ENCODE results near the gene FLT1.
A peak's percentile ranks its signal among the peaks of the same experiment; 100 is the strongest.

FLT1 gene, protein sequence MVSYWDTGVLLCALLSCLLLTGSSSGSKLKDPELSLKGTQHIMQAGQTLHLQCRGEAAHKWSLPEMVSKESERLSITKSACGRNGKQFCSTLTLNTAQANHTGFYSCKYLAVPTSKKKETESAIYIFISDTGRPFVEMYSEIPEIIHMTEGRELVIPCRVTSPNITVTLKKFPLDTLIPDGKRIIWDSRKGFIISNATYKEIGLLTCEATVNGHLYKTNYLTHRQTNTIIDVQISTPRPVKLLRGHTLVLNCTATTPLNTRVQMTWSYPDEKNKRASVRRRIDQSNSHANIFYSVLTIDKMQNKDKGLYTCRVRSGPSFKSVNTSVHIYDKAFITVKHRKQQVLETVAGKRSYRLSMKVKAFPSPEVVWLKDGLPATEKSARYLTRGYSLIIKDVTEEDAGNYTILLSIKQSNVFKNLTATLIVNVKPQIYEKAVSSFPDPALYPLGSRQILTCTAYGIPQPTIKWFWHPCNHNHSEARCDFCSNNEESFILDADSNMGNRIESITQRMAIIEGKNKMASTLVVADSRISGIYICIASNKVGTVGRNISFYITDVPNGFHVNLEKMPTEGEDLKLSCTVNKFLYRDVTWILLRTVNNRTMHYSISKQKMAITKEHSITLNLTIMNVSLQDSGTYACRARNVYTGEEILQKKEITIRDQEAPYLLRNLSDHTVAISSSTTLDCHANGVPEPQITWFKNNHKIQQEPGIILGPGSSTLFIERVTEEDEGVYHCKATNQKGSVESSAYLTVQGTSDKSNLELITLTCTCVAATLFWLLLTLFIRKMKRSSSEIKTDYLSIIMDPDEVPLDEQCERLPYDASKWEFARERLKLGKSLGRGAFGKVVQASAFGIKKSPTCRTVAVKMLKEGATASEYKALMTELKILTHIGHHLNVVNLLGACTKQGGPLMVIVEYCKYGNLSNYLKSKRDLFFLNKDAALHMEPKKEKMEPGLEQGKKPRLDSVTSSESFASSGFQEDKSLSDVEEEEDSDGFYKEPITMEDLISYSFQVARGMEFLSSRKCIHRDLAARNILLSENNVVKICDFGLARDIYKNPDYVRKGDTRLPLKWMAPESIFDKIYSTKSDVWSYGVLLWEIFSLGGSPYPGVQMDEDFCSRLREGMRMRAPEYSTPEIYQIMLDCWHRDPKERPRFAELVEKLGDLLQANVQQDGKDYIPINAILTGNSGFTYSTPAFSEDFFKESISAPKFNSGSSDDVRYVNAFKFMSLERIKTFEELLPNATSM (N-terminal part only)
- total RNA-seq, result 86.1 to 262 (median 136) reads per million in 17 experiments

DNA sequence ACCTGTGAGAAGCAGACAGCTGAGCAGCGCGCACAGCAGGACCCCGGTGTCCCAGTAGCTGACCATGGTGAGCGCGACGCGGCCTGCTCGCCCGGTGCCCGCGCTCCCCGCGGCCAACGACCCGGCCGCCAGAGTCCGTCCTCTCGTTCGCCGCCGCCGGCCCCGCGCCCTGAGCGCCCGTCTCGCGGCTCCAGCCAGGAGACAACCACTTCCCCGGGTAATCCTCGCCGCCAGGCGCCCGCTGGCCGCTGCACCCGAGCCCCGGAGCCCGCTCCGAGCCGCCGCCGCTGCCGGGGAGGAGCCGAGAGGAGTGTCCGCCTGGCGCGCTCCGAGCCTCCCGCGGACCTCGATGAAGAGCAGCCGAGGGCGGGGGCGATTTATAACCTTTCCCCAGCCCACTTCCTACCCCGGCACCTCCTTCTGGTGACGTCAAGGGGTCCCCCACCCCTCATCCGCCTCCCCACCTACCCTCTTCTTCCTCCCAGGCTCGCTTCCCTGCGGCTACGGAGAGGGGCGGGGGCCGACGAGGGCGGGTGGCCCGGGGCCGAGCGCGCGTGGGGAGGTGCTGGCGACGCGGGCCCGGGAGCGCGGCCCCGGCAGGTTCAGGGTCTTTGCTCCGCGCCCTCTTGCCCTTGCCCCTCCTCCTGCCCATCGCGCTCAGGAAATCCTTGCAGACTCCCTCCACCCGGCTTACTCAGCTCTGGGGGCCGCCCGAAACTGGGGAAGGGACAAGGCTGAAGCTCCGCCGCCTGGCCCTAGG, at the start of gene FLT1:
TSS of gene FLT1 (minus strand) at position 351 of the 760 bp plus-strand sequence. CDS start at position 66, 285 bp downstream.
- DNase-seq, result peak; percentile 60 to 78 (median 72)

DNA sequence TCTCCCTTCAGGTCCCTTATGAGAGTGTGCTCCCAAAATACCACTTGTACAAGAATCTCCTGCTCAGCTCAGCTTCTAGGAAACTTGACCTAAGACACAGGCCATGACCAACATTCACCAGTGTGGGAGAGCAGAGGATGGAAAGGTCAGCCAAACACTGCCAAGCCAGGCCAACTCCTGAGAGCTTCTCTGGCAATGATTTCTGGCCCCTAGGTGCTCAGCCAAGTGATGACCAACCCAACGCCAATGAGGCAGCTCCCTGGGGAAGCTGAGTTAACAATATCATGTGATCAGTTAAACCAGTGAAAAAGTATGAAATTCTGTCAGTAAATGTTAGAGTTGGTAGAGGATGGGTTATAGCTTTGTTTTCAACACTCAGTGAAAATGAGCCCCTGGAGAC, 49.1 kb upstream of the FLT1 start:
- no peak for DNase-seq

DNA sequence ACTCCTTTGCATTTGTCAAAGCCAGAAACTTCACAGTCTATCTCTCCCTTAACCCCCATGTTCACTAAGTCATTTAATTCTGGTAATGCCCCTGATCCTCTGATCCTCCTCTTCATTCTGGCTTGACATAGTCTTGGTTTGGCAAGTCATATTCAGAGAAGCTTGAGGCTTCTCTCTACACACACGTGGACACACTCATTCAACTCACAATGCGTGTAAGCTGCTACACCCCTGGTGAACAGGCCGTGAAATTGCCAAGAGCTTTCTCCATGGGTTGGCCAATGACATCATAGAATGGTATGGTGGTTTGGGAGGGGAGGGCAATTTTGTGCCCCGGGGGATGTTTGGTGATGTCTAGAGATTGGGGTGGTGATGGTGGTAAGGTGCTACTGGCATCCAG, 47.9 kb upstream of the FLT1 start:
- DNase-seq, result no peak

DNA sequence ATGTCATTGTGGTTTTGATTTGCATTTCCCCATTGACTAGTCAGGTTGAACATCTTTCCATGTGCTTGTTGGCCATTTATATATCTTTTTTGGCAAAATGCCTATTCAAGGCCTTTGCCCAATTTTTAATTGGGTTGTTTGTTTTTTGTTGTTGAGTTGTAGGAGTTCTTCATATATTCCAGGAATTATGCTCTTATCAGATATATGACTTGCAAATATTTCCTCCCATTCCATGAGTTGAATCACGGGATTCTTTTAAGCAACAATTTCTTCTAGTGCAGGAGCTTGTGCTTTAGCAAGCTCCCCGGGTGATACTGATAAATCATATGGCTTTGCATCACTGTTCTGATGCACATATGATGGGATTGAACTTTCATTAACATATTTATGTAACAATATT, 47.0 kb upstream of the FLT1 start:
- no peak for DNase-seq

DNA sequence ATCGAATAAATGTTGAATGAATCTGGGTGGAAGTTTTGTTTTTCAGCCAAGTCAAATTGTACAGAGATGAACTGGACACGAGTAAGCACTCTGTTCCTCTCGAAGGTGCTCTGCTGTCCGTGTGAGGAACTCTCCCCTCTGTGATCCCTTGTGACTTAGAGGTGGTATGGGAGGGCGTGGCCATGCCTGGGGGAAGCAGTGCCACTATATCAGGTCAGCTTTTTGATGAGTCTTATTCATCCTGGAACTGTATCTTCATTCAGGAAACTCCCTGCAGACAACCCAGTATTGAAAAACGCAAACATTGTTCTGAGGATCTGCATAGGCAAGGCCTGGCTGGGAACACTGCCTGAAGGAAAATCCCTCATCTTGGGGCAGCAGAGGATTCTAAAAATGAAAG, 45.7 kb upstream of the FLT1 start:
- DNase-seq, result no peak

DNA sequence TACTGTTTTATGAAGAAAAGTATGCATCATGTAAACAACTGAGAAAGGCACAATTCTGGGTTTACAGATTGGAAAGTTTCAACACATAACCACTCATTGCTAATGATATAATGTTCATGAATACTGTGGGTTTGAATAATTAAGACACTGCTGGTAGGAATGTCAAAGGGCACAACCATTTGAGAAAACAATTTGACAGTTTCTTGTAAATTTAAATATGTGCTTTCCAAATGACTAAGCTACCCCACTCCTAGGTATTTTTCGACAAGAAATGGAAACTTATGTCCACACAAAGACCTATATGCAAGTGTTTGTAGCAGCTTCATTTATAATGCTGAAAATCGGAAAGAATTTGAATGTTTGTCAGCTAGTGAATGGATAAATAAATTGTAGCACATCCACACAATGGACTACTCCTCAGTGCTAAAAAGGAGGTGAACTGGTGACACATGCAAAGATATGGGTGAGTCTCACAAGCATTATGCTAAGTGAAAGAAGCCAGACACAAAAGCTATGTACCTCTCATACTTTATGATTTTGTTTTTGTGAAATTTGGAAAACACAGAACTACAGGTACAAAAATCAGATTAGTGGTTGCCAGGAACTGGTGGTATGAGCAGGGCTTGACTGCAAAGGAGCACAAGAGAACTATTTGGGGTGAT, 44.8 kb upstream of the FLT1 start:
- DNase-seq, result no peak

DNA sequence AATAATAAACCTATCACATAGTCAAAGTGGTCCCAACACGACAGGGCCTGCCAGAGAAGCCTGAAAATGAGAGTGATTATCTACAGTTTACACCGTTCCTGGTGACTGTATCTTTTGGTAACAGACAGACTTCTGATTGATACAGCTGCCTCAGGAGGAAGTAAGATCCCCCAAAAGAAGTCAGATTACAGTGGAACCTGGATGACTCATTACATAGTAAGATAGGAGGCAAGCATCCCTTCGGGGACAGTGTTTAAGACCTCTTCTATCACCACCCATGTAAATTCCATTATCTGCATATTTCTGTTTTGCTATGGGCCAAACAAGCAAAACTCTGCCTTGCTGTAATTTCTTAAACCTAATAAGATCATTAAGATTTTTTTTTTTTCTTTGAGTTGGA, 44.0 kb upstream of the FLT1 start:
- no peak for DNase-seq

DNA sequence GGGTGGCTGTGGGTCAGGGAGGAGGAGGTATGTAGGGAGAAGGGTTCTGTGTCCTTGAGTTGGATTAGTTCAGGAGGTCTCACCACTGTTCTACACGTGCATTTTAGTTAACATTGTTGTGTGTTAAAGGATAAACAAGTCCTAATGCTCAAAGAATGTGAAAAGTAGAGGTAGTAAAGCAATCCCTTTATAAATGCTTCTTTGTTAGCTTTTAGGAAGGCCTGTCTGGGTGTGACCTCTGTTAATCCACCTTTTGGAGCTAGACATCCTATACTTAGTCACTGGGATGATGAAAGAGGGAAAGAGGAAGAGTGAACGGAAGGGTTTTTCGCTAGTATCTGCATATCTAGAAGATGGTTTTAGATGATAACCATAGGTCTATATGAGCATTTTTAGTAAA, 42.2 kb upstream of the FLT1 start:
- peak in 2 of 4 experiments; percentile 37 to 43 for DNase-seq

DNA sequence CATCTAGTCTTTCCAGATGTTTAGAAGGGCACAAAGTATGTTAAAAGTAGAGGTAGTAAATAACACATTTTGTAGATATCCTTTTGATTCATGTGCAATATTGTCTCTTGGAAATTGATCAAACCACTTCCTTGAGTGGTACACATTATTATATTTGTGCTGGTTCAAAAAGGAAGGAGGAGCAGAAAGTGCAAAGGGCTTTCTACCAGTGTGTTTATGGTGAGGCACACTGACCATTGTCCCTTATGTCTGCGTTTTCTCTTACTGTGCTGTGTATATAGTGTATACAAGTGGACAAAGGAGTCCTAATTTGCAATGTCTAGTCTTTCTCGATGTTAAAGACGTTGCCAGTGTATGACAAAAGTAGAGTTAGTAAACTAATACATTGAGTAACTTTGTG, 41.4 kb upstream of the FLT1 start:
- no peak for DNase-seq

DNA sequence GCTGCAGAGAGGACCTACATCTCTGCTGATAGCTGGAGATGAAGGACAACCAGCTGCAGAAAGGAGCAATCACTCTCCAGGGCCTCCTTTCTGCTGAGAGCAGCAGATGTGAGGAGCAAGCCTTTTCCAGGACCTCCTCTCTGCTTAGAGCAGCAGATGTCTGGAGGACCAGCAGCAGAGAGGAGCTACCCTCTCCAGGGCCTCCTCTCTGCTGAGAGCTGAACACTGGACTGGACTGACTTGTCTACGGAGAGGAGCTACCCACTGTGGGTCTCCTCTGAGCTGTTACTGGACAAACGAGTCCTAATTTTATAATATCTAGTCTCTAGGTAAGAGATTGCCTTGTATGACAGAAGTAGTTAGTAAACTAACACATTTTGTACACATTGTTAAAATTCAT, 40.8 kb upstream of the FLT1 start:
- DNase-seq, result no peak

DNA sequence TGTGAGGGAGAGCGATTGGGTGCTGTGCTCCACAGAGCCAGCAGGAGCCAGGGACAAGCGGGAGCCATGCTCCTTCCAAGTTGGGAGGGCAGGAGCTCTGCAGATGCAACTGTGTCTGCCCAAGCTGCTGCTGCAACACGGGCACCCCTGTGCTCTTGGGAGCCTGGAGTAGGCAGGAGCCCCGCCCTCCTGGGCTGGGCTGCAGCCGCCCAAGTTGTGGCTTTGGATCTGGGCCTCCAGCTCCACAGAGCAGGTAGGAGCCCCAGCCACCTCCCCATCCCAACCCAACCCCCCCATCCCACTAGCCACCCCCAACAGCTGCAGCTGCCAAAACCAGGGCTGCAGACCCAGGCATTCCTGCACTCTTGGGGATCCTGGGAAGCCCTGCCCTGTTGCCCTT, 39.9 kb upstream of the FLT1 start:
- DNase-seq, result no peak

DNA sequence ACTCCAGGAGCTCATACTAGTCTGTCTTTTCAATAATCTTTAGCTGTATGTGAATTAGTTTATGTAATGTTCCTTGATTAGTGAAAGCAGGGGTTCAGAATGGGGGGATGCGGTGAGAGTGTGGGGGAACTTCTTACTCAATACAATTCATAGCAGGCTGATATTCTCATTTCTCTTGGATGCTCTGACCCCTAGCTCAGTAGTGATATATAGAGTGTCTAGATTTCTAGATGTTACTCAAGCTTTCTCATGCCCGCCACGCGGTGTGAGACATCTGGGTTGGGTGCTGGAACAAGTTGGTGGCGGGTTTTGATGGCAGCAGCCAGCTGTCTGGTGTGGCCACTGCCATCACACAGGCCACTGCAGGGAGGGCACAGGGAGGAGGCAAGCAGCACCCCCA, 39.3 kb upstream of the FLT1 start:
- DNase-seq, result no peak

DNA sequence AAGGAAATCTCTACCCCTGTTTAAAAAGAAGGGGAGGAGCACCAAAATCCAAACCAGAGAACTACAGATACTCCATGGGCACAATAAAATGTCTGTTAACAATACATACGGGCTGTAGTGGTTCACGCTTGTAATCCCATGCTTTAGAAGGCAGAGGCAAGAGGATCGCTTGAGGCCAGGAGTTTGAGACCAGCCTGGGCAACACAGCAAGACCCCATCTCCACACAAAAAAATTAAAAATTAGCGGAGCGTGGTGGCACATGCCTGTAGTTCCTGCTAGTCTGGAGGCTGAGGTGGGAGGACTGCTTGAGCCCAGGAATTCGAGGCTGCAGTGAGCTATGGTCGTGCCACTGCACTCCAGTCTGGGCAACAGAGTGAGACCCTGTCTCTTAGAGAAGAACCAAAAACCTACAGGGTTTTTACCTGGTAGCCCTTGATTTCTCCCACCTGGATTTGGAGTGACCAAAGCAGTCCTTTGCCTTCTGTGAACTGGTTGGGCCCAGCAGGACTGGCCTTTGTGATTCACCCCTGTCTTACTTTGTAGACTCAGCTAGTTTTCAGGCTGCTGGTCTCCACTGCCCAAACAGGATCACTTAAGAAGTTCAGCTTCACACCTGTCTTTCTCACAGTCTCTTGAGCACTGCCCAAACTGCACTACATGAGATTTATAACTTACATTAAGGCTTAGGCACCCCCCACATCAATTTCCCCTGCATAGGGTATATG, 38.7 kb upstream of the FLT1 start:
- no peak for DNase-seq

DNA sequence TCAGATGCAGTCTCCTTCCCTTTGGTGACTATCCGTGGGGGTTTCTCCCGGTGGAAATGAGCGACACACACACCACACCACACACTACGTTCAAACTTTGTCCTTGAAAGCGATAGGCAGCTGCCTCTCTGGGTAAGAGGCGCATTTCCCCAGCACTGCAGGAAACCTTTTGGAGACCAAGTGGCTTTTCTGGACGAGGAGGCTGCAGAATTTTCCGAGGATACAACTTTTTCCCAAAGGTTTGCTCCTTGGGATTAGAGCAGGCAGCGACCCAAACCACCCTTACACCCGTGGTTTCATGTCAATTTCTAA, 38.2 kb upstream of the FLT1 start:
- DNase-seq, result peak in 1 of 4 experiments; percentile 19

DNA sequence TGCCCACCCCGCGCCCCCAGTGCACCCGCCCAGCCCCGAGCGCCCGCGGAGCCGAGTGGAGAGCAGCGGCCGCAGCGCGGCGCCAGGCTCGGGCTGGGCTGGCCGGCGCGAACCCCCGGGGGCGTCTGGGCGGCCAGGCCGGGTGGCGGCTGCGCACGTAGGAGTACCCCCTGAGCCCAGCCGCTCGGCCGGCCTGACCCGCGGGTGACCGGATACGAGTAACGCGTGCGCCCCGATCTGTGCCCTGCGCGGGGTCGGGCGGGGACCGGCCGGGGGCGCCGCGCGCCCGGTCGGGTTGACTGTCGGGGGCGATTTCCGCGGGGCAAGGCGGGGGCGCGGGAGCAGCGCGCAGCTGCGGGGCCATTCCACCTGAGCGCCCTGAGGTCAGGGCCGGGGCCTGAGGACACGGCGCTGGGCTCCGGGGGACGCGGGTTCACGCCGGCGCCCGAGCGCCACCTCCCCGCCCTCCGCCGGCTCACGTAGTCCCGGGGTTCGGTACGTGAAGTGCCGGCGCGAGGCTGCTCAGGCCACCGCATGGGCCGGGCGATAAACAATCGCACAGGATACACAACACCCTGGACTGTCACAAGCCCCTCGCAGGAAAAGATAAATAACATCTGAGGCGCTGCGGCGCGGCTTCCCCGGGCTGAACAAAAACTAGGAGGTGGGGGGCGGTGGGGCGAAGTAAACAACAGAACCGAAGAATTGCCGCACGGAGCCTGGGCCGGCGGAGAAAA, 37.6 kb upstream of the FLT1 start:
- DNase-seq, result peak in 3 of 4 experiments; percentile 33 to 62 (median 47)

DNA sequence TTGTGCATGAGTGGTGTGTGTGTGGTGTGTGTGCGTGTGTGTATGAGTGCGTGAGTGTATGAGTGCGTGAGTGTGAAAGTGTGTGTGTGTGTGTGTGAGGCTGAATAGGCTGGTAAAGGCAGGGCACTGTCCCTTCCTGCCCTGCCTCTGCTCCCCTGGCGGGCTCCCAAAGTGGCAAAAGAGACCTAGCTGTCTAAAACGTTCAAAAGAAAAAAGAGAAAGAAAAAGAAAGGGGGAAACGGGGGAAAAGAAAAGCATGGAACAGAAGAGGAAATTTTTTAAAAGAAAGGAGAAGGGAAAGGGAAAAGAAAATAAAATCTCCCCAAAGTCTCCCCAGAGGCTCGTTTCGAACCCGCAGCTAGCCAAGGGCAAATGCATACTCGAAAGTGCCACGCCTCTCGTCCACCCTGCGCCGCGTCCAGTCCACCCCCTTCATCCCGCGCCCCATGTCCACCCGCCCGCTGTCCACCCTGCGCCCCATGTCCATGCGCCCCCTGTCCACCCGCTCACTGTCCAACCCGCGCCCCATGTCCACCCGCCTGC, 37.0 kb upstream of the FLT1 start:
- DNase-seq, result peak in 1 of 4 experiments; percentile 34

DNA sequence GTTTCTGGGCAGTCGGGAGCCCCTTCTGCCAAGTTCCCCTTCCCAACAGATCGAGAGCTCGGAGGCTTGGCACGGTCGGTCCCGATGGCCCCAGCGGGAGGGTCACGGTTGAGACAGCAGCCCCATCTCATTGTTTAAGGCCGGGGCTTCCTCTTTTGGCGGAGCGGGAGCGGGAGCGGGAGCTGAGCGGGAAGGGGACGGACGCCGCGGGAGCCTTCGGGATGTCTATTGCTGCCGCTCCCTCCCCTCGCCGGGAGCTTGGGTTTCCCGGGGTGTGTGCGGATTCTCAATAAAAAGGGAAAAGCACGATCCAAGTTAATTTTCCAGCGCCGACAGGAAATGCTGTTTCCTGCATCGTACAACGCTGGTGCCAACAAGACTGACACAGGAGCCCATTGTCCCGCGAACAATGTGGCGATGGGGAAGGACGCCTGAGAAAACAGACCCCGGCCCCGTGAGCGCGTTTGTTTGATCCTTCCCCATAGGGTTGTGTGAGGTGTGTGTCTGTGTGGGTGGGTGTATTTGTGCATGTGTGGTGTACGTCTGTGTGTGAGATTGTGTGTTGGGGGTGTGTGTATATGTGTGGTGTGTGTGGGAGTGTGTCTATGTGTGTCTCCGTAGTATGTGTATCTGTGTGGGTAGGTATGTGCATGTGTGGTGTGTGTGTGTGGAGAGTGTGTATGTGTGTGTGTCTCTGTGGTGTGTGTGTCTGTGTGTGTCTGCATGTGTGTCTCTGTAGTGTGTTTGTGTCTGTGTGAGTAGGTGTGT, 36.3 kb upstream of the FLT1 start:
- peak; percentile 55 to 74 (median 68) for DNase-seq

DNA sequence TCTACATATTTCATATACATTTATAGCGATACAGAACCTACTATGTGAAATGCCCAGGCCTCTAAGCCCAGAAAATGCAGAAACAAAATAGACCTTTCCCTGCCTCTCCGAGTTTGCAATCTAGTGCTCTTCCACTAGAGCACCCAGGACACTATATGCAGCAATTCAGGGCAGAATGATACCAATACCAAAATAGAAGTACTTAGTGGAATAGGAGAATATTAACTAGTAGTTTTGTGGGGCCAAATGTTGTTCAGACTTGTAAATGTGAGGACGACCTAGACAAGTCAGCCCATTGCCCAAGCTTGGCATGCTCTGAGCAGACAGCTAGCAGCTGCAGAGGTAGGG, 35.8 kb upstream of the FLT1 start:
- no peak for DNase-seq

DNA sequence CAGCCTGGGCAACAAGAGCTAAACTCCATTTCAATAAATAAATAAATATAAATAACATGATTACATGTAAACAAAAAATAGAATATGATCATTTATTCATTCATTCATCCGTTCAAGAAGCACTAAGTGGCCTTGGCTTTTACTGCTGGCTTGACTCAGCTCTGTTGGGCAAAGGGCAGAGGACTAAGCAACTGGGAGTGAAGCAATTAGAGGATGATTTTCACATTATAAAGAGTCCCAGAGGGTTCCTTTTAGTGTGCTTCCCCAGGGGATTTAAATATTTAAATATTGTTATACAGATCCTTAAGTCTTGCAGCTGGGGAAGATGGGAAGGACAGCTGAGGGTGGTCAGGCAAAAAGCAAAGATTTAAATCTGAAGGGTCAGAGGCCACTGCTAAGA, 34.9 kb upstream of the FLT1 start:
- DNase-seq, result peak; percentile 26 to 65 (median 61)

All from suppressor macrophage (primary cell).